WTC11 (cell line): Measurements from ENCODE around the gene PSMD4.

Experiments used
- ESRRA ChIP-seq: sonication (generic); formaldehyde crosslinking; IDR thresholded peaks from 2 replicates; pipeline ENCODE4 v1.8.1; 2022; ENCODE audit warnings: mild to moderate bottlenecking, missing genetic modification reagents, borderline replicate concordance
- NFATC4 ChIP-seq: fragments of 250-450 bp; sonication (Bioruptor Pico); IDR thresholded peaks from 2 replicates; pipeline ENCODE4 v1.9.0; 2021; ENCODE audit warnings: mild to moderate bottlenecking
- TEAD4 ChIP-seq: sonication (generic); formaldehyde crosslinking; IDR thresholded peaks from 2 replicates; pipeline ENCODE4 v1.8.0; 2022; ENCODE audit warnings: mild to moderate bottlenecking, missing genetic modification reagents
- ZNF416 ChIP-seq: fragments of 250-450 bp; sonication (Bioruptor Pico); IDR thresholded peaks from 2 replicates; pipeline ENCODE4 v1.9.0; 2021; ENCODE audit warnings: mild to moderate bottlenecking, inconsistent platforms
- TF ChIP-seq, protein P1 (sequence below): fragments of 200-600 bp; IDR thresholded peaks from 2 replicates; pipeline ENCODE4 v1.8.0; 2022; ENCODE audit warnings: antibody characterized with exemption
- TF ChIP-seq, protein P2 (sequence below): sonication (generic); formaldehyde crosslinking; IDR thresholded peaks from 2 replicates; pipeline ENCODE4 v1.8.1; 2023; ENCODE audit warnings: mild to moderate bottlenecking, missing genetic modification reagents
- TF ChIP-seq, protein P3 (sequence below): sonication (generic); formaldehyde crosslinking; IDR thresholded peaks from 2 replicates; pipeline ENCODE4 v1.8.1; 2023; ENCODE audit warnings: mild to moderate bottlenecking, missing genetic modification reagents, moderate library complexity
- TF ChIP-seq, protein P4 (sequence below): fragments of 250-450 bp; sonication (Bioruptor Pico); IDR thresholded peaks from 2 replicates; pipeline ENCODE4 v1.9.0; 2021; ENCODE audit warnings: moderate library complexity, mild to moderate bottlenecking, inconsistent platforms, borderline replicate concordance
- TF ChIP-seq, protein P5 (sequence below): sonication (generic); formaldehyde crosslinking; conservative IDR thresholded peaks from 2 replicates; pipeline ENCODE4 v1.8.1; 2022; ENCODE audit warnings: mild to moderate bottlenecking, missing genetic modification reagents
- TF ChIP-seq, protein P6 (sequence below): sonication (generic); formaldehyde crosslinking; IDR thresholded peaks from 2 replicates; pipeline ENCODE4 v1.8.0; 2022; ENCODE audit warnings: mild to moderate bottlenecking, missing genetic modification reagents
- TF ChIP-seq, protein P7 (sequence below): sonication (generic); formaldehyde crosslinking; IDR thresholded peaks from 2 replicates; pipeline ENCODE4 v1.8.1; 2022; ENCODE audit warnings: mild to moderate bottlenecking, moderate library complexity, missing genetic modification reagents
- TF ChIP-seq, protein P8 (sequence below): sonication (generic); formaldehyde crosslinking; IDR thresholded peaks from 2 replicates; pipeline ENCODE4 v1.8.0; 2023; ENCODE audit warnings: missing genetic modification reagents

DNA sequence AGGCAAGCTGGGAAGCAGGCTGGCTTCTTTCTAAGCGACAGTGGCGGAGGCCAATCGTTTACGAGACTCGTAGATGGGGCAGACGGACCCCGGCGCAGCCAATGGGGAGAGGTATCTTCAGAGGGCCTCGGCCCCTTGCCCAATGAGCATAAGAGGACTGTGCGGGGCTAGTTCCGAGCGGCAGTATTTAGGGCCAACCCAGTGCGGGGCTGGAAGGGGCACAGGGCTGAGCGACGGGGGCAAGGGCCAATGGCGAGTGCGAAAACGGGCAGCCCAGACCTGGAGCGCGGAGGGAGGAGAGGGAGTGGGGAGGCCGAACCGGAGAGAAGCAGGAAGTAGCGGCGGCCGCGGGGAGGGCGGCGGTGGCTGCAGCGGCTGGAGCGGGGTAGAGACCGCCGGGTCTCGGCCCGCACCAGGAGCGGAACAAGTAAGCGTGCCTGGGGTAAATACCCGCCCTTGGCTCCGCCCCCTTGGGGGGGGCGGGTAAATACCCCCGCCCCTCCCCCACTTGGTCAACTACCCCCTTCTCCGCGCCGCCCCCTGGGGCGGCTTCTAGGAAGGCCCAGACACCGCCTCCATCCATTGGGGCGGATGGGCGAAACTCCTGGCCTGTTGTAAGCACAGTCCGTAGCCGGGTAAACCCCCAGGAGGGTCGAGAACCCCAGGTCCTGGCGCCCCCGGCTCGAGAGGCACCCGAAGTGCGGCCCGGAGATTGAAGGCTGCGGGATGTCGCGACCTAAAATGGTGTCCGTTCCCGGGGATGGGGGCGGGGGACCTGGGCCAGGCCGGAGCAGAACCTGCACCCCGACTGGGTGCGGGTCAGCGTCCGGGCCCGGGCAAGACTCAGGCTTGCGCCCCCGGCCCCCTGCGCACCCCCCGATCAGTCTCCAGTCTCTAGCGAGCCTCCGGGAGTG lies 27.7 kb downstream of the PSMD4 start, which contains the start of gene ZNF687:
- TF ChIP-seq ESRRA (CRISPR knock-in tag) (peak; percentile 44; the same call in 1 of the 2 replicates), TEAD4 (CRISPR knock-in tag) (peak; percentile 65; the same call in 1 of the 2 replicates), ZNF416 (CRISPR knock-in tag) (no peak), NFATC4 (CRISPR knock-in tag) (no peak)
- TF ChIP-seq, protein P1, sequence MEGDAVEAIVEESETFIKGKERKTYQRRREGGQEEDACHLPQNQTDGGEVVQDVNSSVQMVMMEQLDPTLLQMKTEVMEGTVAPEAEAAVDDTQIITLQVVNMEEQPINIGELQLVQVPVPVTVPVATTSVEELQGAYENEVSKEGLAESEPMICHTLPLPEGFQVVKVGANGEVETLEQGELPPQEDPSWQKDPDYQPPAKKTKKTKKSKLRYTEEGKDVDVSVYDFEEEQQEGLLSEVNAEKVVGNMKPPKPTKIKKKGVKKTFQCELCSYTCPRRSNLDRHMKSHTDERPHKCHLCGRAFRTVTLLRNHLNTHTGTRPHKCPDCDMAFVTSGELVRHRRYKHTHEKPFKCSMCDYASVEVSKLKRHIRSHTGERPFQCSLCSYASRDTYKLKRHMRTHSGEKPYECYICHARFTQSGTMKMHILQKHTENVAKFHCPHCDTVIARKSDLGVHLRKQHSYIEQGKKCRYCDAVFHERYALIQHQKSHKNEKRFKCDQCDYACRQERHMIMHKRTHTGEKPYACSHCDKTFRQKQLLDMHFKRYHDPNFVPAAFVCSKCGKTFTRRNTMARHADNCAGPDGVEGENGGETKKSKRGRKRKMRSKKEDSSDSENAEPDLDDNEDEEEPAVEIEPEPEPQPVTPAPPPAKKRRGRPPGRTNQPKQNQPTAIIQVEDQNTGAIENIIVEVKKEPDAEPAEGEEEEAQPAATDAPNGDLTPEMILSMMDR = no peak
- TF ChIP-seq, protein P2, sequence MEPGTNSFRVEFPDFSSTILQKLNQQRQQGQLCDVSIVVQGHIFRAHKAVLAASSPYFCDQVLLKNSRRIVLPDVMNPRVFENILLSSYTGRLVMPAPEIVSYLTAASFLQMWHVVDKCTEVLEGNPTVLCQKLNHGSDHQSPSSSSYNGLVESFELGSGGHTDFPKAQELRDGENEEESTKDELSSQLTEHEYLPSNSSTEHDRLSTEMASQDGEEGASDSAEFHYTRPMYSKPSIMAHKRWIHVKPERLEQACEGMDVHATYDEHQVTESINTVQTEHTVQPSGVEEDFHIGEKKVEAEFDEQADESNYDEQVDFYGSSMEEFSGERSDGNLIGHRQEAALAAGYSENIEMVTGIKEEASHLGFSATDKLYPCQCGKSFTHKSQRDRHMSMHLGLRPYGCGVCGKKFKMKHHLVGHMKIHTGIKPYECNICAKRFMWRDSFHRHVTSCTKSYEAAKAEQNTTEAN (CRISPR knock-in tag) = no peak
- TF ChIP-seq, protein P3, sequence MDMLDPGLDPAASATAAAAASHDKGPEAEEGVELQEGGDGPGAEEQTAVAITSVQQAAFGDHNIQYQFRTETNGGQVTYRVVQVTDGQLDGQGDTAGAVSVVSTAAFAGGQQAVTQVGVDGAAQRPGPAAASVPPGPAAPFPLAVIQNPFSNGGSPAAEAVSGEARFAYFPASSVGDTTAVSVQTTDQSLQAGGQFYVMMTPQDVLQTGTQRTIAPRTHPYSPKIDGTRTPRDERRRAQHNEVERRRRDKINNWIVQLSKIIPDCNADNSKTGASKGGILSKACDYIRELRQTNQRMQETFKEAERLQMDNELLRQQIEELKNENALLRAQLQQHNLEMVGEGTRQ = no peak
- TF ChIP-seq, protein P4, sequence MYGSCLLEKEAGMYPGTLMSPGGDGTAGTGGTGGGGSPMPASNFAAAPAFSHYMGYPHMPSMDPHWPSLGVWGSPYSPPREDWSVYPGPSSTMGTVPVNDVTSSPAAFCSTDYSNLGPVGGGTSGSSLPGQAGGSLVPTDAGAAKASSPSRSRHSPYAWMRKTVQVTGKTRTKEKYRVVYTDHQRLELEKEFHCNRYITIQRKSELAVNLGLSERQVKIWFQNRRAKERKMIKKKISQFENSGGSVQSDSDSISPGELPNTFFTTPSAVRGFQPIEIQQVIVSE (CRISPR knock-in tag) = no peak
- TF ChIP-seq, protein P5, sequence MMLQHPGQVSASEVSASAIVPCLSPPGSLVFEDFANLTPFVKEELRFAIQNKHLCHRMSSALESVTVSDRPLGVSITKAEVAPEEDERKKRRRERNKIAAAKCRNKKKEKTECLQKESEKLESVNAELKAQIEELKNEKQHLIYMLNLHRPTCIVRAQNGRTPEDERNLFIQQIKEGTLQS (CRISPR knock-in tag) = no peak
- TF ChIP-seq, protein P6, sequence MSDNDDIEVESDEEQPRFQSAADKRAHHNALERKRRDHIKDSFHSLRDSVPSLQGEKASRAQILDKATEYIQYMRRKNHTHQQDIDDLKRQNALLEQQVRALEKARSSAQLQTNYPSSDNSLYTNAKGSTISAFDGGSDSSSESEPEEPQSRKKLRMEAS = no peak; the same call in 1 of the 2 replicates
- TF ChIP-seq, protein P7, sequence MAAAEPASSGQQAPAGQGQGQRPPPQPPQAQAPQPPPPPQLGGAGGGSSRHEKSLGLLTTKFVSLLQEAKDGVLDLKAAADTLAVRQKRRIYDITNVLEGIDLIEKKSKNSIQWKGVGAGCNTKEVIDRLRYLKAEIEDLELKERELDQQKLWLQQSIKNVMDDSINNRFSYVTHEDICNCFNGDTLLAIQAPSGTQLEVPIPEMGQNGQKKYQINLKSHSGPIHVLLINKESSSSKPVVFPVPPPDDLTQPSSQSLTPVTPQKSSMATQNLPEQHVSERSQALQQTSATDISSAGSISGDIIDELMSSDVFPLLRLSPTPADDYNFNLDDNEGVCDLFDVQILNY (CRISPR knock-in tag) = no peak
- TF ChIP-seq, protein P8, sequence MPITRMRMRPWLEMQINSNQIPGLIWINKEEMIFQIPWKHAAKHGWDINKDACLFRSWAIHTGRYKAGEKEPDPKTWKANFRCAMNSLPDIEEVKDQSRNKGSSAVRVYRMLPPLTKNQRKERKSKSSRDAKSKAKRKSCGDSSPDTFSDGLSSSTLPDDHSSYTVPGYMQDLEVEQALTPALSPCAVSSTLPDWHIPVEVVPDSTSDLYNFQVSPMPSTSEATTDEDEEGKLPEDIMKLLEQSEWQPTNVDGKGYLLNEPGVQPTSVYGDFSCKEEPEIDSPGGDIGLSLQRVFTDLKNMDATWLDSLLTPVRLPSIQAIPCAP (CRISPR knock-in tag) = no peak
